Measurements from ENCODE around the gene MYPOP. TPM values are rescaled to one million over a fixed set of nuclear protein-coding genes. Genes with fewer than 3 reads are reported as not detected.

MYPOP gene
- total and polyA plus RNA-seq, 2 of the 13 experiments (the other 11 are each of a cell fraction or from before 2014, with no cell fraction given) = 2.3 to 2.7 TPM

DNA sequence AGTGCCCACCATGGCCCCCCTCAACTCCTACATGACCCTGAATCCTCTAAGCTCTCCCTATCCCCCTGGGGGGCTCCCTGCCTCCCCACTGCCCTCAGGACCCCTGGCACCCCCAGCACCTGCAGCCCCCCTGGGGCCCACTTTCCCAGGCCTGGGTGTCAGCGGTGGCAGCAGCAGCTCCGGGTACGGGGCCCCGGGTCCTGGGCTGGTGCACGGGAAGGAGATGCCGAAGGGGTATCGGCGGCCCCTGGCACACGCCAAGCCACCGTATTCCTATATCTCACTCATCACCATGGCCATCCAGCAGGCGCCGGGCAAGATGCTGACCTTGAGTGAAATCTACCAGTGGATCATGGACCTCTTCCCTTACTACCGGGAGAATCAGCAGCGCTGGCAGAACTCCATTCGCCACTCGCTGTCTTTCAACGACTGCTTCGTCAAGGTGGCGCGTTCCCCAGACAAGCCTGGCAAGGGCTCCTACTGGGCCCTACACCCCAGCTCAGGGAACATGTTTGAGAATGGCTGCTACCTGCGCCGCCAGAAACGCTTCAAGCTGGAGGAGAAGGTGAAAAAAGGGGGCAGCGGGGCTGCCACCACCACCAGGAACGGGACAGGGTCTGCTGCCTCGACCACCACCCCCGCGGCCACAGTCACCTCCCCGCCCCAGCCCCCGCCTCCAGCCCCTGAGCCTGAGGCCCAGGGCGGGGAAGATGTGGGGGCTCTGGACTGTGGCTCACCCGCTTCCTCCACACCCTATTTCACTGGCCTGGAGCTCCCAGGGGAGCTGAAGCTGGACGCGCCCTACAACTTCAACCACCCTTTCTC is 30.1 kb downstream of the MYPOP start (continued):
- TF ChIP-seq ZNF460 (CRISPR knock-in tag; IDR thresholded peaks at IDR 0.05; ENCODE audit: borderline replicate concordance) = no peak
- no peak for TF ChIP-seq MAF1 (CRISPR knock-in tag; IDR thresholded peaks at IDR 0.05; ENCODE audit: borderline replicate concordance)
- TF ChIP-seq, protein P1, sequence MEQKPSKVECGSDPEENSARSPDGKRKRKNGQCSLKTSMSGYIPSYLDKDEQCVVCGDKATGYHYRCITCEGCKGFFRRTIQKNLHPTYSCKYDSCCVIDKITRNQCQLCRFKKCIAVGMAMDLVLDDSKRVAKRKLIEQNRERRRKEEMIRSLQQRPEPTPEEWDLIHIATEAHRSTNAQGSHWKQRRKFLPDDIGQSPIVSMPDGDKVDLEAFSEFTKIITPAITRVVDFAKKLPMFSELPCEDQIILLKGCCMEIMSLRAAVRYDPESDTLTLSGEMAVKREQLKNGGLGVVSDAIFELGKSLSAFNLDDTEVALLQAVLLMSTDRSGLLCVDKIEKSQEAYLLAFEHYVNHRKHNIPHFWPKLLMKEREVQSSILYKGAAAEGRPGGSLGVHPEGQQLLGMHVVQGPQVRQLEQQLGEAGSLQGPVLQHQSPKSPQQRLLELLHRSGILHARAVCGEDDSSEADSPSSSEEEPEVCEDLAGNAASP (CRISPR knock-in tag; IDR thresholded peaks at IDR 0.05; ENCODE audit: borderline replicate concordance) = no peak
- no peak for TF ChIP-seq POLR2G (IDR thresholded peaks at IDR 0.05; ENCODE audit: low read depth, low read length)
- no peak for TF ChIP-seq ATAD3A (CRISPR knock-in tag; IDR thresholded peaks at IDR 0.05)
- no peak for TF ChIP-seq ZBTB3 (CRISPR knock-in tag; IDR thresholded peaks at IDR 0.05; ENCODE audit: borderline replicate concordance, low read depth)
- peak; percentile 87 for TF ChIP-seq RBFOX2 (IDR thresholded peaks at IDR 0.05; ENCODE audit: low read depth, low read length)
- no peak for TF ChIP-seq EED (CRISPR knock-in tag; IDR thresholded peaks at IDR 0.05)
- peak; percentile 97 for TF ChIP-seq AGO2 (optimal IDR thresholded peaks at IDR 0.05; ENCODE audit: low read depth, low read length)
- TF ChIP-seq, protein P2, sequence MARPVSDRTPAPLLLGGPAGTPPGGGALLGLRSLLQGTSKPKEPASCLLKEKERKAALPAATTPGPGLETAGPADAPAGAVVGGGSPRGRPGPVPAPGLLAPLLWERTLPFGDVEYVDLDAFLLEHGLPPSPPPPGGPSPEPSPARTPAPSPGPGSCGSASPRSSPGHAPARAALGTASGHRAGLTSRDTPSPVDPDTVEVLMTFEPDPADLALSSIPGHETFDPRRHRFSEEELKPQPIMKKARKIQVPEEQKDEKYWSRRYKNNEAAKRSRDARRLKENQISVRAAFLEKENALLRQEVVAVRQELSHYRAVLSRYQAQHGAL (CRISPR knock-in tag; IDR thresholded peaks at IDR 0.05; ENCODE audit: not compliant biosample characterization) = no peak
- no peak for TF ChIP-seq ZMYM2 (CRISPR knock-in tag; IDR thresholded peaks at IDR 0.05)
- TF ChIP-seq, protein P3, sequence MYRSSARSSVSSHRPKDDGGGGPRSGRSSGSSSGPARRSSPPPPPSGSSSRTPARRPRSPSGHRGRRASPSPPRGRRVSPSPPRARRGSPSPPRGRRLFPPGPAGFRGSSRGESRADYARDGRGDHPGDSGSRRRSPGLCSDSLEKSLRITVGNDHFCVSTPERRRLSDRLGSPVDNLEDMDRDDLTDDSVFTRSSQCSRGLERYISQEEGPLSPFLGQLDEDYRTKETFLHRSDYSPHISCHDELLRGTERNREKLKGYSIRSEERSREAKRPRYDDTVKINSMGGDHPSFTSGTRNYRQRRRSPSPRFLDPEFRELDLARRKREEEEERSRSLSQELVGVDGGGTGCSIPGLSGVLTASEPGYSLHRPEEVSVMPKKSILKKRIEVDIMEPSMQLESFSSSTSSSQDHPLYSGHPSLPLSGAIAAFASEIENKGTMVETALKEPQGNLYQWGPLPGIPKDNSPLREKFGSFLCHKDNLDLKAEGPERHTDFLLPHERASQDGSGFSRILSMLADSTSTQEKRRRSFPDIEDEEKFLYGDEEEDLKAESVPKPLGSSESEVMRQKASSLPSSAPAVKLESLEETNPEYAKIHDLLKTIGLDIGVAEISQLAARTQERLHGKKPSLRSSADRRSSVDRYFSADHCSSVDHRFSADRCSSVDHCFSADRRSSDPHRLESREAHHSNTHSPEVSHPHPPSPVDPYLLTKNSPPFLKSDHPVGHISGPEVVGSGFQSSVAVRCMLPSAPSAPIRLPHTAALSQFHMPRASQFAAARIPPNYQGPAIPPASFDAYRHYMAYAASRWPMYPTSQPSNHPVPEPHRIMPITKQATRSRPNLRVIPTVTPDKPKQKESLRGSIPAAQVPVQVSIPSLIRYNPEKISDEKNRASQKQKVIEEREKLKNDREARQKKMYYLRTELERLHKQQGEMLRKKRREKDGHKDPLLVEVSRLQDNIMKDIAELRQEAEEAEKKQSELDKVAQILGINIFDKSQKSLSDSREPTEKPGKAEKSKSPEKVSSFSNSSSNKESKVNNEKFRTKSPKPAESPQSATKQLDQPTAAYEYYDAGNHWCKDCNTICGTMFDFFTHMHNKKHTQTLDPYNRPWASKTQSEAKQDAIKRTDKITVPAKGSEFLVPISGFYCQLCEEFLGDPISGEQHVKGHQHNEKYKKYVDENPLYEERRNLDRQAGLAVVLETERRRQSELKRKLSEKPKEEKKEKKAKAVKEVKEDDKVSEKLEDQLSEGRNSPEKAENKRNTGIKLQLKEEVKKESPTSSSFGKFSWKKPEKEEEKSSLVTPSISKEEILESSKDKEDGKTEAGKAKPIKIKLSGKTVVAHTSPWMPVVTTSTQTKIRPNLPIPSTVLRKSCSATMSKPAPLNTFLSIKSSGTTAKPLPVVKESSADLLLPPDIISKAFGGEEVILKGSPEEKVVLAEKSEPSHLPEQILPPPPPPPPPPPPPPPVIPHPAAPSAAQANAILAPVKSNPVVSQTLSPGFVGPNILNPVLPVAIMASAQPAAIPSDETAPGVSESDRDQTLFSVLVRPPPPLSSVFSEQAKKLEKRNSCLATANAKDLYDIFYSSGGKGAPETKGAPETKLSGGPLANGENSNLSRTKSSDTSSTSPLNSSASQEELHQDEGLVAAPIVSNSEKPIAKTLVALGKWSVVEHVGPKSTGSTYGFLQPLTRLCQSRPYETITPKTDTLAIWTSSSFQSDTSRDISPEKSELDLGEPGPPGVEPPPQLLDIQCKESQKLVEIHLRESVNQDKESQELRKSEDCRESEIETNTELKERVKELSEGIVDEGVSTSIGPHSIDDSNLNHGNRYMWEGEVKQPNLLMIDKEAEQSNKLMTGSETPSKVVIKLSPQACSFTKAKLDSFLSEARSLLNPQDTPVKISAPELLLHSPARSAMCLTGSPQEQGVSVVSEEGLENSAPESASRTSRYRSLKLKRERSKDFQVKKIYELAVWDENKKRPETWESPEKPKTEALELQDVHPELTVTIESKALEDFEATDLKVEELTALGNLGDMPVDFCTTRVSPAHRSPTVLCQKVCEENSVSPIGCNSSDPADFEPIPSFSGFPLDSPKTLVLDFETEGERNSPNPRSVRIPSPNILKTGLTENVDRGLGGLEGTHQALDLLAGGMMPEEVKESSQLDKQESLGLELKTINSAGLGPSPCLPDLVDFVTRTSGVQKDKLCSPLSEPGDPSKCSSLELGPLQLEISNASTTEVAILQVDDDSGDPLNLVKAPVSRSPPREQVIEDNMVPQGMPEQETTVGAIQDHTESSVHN (CRISPR knock-in tag; IDR thresholded peaks at IDR 0.05) = no peak
- TF ChIP-seq MIER2 (CRISPR knock-in tag; IDR thresholded peaks at IDR 0.05) = no peak
- TF ChIP-seq ETV6 (CRISPR knock-in tag; conservative IDR thresholded peaks at IDR 0.05) = no peak
- no peak for TF ChIP-seq TARDBP (CRISPR knock-in tag; IDR thresholded peaks at IDR 0.05)
- no peak for TF ChIP-seq ZNF841 (CRISPR knock-in tag; IDR thresholded peaks at IDR 0.05; ENCODE audit: borderline replicate concordance)
- 0 out of 2 replicates have a peak, but pooled peaks have one; percentile 74 for TF ChIP-seq HNRNPL (IDR thresholded peaks at IDR 0.05; ENCODE audit: low read depth, low read length)
- TF ChIP-seq, protein P4, sequence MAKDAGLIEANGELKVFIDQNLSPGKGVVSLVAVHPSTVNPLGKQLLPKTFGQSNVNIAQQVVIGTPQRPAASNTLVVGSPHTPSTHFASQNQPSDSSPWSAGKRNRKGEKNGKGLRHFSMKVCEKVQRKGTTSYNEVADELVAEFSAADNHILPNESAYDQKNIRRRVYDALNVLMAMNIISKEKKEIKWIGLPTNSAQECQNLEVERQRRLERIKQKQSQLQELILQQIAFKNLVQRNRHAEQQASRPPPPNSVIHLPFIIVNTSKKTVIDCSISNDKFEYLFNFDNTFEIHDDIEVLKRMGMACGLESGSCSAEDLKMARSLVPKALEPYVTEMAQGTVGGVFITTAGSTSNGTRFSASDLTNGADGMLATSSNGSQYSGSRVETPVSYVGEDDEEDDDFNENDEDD (CRISPR knock-in tag; IDR thresholded peaks at IDR 0.05; ENCODE audit: borderline replicate concordance) = no peak
